Spinal cord (tissue), 10 donors: ENCODE data around the gene CTDP1. TPM values are rescaled to one million over a fixed set of nuclear protein-coding genes. Genes with fewer than 3 reads are reported as not detected.

ENCODE experiments used
- DNase-seq, 6 donors: peaks; one replicate each; pipeline versions ENCODE4 v3.0.0 to v3.0.0-alpha.2; 2013 to 2015; ENCODE audit warnings: low spot score in 6 of 6, low read depth in 4 of 6
- H3K27ac ChIP-seq: one replicate; pipeline ENCODE4 v1.5.1; 2013; ENCODE audit warnings: low read depth, low read length, control low read depth
- H3K27me3 ChIP-seq: one replicate; pipeline ENCODE4 v1.6.1; 2013; ENCODE audit warnings: low read length; ENCODE audit not compliant: control insufficient read depth, insufficient read depth
- H3K36me3 ChIP-seq: one replicate; pipeline ENCODE4 v1.6.1; 2013; ENCODE audit warnings: low read length; ENCODE audit not compliant: control insufficient read depth, insufficient read depth
- H3K4me1 ChIP-seq: one replicate; pipeline ENCODE4 v1.6.1; 2013; ENCODE audit warnings: low read length; ENCODE audit not compliant: control insufficient read depth, insufficient read depth
- H3K4me3 ChIP-seq: one replicate; pipeline ENCODE4 v1.5.1; 2013; ENCODE audit warnings: low read depth, low read length, control low read depth
- H3K9me3 ChIP-seq: one replicate; pipeline ENCODE4 v1.6.1; 2013; ENCODE audit warnings: low read length; ENCODE audit not compliant: control insufficient read depth, insufficient read depth
- WGBS: methylation state at CpG from one replicate; pipeline ENCODE4 v1.1.5; 2013; ENCODE audit warnings: missing lambda C conversion rate; ENCODE audit not compliant: insufficient coverage; 5-methylcytosine and 5-hydroxymethylcytosine counted together
- polyA plus RNA-seq, 2 donors: library from polyadenylated mRNA; unstranded; fragments of 120-200 nt; gene quantifications; one replicate each; pipeline ENCODE4 v1.2.1, GENCODE V29; 2013; ENCODE audit not compliant: insufficient read length in 2 of 2
- total RNA-seq, 2 donors: library from RNA; depleted of rRNA in 1 of 2; stranded (reverse); fragments of 120-200 nt in 1 of 2; fragments of >200 nt in 1 of 2; gene quantifications; one replicate each; pipeline versions ENCODE4 v1.2.3 to v1.2.4, GENCODE V29; 2013 to 2014
- donor health status: healthy.

Gene CTDP1
- total and polyA plus RNA-seq, 4 donors = 11.3 to 16.2 (median 14.4) TPM

DNA sequence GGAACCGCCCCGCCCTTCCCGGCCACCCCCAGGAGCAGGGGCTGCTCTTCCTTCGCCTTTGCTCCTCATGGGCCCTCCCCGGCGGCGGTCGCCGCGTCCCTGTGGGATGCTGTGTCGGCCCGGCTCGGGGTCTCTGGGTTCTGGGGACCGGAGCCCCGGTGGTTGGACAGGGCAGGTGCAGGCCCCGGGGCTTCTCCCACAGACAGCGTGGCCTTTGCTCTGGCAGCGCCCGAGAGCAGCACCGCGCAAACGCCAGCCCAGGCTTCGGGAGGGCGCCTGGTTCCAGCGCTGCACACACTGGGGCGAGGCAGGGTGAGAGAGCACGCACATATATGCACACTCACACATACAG is 109.1 kb downstream of the CTDP1 start:
- Histone ChIP-seq H3K27me3 (peaks cover 29% of the 10 kb centered on the region), H3K36me3 (no peaks in the 10 kb centered on the region), H3K9me3 (no peaks in the 10 kb centered on the region), H3K27ac (no peak overlapping the region), H3K4me3 (no peak overlapping the region), H3K4me1 (peaks cover 27% of the 10 kb centered on the region)
- WGBS = 51% methylated on average over 25 of the region's 27 CpGs
- peak in 1 of 6 donors; percentile 25 for DNase-seq

DNA sequence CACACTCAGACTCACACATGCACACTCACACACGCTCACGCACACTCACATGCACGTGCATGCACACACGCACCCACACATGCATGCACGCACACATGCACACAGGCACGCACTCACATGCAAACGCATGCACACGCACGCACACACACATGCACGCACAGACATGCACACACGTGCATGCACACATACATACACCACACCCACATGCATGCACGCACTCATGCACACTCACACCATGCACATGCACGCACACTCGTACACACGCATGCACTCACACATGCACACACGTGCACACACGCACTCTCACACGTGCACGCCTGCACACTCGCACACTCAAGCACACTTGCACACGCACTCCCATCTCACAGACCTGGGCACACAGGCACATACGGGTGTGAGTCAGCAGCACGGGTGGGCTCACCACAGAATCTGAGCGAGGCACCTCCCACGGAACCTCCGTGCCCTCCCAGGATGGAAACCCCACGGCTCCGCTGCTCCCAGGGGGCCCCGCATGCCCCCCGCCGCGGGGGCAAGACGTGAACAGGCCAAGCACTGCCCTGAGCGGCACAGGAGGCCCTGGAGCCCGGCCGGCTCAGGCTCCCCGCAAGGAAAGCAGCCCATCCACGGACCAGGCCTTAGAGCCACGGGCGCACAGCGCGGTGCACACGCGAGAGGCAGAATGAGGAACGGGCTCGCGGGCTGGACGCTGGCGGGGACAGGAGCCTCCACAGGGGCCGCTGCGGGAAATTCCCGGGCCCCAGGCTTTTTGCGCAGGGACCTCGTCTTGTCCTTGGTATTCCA is 109.7 kb downstream of the CTDP1 start:
- H3K27me3 ChIP-seq = peaks cover 28% of the 10 kb centered on the region

DNA sequence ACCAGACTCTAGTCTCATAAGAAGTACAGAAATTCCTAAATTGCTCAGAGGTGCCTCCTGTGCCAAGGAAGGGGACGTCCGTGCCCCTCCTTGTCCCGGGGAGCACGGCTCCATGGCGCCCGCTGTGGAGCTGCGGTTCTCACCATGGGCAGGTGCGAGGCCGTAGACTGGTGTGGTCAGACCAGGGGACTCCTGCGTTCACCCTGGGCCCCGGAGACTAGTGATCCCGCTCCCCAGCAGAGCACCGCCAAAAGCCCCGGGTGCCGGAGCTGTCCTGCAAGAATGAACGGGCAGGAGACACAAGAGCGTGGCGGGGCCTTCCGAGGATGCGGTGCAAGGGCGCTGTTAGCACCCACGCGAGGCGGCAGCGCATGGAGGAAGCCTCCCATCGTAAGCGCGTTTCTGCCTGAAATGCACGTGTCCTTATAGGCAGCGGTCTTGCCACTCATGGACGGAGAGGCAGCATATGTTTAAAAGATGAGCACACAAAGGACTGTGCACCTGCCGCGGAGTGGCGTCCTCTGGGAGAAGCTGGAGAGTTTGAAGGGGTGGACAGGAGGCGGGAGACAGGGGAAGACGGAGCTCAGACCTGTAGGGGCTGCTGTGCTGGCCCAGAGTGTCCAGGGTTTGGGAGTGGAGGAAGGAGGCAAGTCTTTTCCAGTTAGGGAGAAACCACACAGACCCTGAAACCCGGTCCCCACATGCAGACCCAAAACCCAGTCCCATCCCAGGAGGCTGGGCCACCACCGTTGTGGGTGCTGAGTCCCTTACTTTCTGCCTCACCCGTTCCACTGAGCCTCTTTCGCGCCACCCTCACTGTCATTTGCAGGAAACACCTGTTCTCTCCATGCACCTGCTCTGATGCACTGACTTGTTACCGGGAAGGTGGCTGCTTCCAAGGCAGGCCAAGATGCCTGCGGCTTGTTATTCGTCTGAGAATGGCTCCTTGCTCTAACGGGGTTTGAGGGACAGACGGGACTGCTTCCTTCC is 110.6 kb downstream of the CTDP1 start:
- no peak overlapping the region for H3K4me3 ChIP-seq
- WGBS = 81% methylated on average over 46 of the region's 46 CpGs
- no peaks in the 10 kb centered on the region for H3K36me3 ChIP-seq
- H3K4me1 ChIP-seq = peaks cover 27% of the 10 kb centered on the region
- H3K9me3 ChIP-seq = no peaks in the 10 kb centered on the region
- DNase-seq = peak in 1 of 6 donors; percentile 21
- H3K27ac ChIP-seq = no peak overlapping the region
- peaks cover 26% of the 10 kb centered on the region for H3K27me3 ChIP-seq

More for the DNA sequence above, 109.7 kb downstream of the CTDP1 start:
- H3K4me1 ChIP-seq = peaks cover 27% of the 10 kb centered on the region
- H3K36me3 ChIP-seq = no peaks in the 10 kb centered on the region
- no peaks in the 10 kb centered on the region for H3K9me3 ChIP-seq
- no peak overlapping the region for H3K4me3 ChIP-seq
- 92% methylated on average over 54 of the region's 54 CpGs for WGBS
- no peak overlapping the region for H3K27ac ChIP-seq
- DNase-seq = no peak

DNA sequence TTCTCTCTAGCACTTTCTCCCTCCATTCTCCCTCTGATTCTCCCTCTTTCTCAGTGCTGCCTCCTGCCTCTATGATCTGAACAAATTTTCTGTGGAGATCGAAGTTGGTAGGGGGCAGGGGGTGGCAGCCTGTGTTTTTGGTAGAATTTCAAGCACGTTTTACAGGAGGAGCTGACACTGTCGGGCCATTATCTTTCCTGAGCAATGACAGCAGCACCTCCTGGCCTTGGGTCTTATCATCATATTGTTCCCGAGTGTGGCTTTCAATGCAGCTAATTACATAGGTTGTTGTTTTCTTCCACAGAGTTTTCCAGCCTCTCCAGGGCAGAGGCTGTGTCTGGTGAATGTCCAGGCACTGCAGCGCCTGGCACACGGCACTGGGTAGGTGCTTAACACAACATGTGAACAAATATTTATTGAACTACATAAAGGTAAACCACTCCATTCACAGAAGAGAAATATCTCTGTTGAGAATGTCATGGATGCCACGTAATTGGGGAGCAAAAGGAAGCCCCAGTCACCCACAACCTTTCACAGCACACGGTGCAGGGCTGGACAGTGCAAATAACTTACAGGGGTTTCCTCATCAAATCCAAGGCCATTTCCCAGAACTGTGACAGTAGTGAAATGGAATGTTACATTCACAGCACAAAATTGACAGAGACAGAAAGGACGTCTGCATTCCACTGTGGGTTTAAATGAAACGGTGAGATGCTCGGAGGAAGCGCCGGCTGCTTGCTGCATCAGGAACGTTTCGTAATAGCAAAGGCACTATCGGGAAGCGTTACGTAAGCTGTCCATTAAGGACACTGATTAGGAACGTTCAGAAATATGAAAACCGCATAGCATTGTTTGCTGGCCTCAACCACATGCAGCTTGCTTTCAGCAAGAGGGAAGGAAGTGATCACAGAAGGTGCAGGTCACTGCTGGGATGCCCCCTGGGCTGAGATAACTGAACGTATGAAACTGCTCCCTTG is 111.7 kb downstream of the CTDP1 start:
- Histone ChIP-seq H3K9me3 (no peaks in the 10 kb centered on the region), H3K27ac (no peak overlapping the region), H3K4me3 (no peak overlapping the region), H3K36me3 (no peaks in the 10 kb centered on the region), H3K27me3 (peaks cover 20% of the 10 kb centered on the region), H3K4me1 (peaks cover 27% of the 10 kb centered on the region)
- WGBS = 51% methylated on average over 15 of the region's 21 CpGs
- peak in 1 of 6 donors; percentile 68 for DNase-seq

DNA sequence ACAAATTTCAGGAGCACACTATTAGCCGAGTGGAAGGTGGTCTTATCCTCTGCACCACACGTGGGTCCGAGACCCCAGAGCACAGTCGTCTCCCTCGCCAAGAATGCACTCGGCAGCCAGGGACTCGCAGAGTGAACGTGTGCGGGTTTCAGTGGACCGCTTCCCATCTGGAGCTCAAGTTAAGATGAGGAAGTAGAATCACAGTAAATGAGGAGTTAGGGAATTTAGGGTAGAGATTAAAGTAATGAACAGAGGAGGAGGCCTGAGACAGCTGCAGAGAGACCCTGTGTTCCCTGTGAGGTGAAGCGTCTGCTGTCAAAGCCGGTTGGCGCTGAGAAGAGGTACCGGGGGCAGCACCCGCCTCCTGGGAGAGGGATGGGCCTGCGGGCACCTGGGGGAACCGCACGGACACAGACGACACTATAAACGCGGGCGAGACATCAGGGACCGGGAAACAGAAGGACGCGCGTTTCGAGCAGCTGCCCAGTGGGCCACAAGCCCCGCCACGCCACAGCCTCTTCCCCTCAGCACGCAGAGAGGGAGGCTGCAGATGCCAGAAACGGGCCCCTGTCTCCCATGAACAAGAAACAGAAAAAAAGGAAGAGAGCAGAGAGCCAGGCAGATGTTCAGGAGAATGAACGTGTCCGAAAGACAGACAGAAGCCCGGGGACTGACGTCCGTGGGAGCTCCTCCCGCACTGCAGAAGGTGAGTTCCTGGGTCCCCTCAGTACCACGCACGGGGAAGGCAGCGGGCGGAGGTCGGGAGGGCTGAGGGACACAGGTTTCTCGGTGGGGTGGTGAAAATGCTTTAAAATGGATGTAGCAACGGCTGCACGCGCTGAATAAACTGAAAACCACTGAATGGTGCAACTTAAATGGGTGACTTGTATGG is 112.7 kb downstream of the CTDP1 start:
- no peak overlapping the region for H3K27ac ChIP-seq
- H3K4me3 ChIP-seq = no peak overlapping the region
- peak in 1 of 6 donors; percentile 39 for DNase-seq
- H3K9me3 ChIP-seq = no peaks in the 10 kb centered on the region
- H3K4me1 ChIP-seq = peaks cover 35% of the 10 kb centered on the region
- peaks cover 24% of the 10 kb centered on the region for H3K27me3 ChIP-seq
- H3K36me3 ChIP-seq = no peaks in the 10 kb centered on the region
- WGBS = 84% methylated on average over 42 of the region's 46 CpGs

DNA sequence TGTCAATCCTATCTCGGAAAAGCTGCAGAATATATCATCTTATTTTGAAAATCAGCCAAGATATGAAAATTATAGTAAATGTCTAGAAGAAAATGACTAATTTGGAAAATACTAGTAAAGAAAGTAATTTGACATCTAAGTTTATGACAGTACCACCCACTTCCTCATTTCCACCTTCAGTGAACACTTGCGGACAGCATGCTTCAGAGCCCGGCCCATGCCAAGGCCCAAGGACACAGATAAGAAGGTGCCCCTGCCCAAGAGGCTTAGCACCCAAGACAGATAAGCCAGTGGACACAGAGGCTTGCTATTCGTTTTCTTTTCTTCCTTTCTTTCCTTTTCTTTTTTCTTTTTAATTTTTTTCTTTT is 113.4 kb downstream of the CTDP1 start:
- WGBS = 100% methylated on average over 2 of the region's 4 CpGs
- Histone ChIP-seq H3K27ac (no peak overlapping the region), H3K9me3 (no peaks in the 10 kb centered on the region), H3K36me3 (no peaks in the 10 kb centered on the region), H3K4me3 (no peak overlapping the region), H3K27me3 (peaks cover 23% of the 10 kb centered on the region), H3K4me1 (peaks cover 39% of the 10 kb centered on the region)
- no peak for DNase-seq

DNA sequence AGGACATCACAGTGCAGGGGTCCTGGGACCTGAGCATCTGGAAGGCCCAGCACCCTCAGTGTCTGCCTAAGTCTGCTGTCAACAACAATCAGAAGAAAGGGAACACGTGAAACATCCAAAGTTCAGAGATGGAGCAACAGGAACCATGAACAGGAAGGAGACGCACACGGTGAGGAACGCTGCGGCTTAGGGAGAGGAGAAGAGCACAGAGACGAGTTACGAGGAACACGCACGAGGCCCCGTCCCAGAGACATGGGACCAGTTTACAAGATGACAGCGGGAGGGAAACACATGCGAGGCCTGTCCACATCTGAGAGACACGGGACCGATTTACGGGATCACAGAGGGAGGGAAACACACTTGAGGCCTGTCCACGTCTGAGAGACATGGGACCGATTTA is 115.2 kb downstream of the CTDP1 start:
- Histone ChIP-seq H3K9me3 (no peaks in the 10 kb centered on the region), H3K36me3 (no peaks in the 10 kb centered on the region), H3K4me1 (peaks cover 40% of the 10 kb centered on the region), H3K4me3 (no peak overlapping the region), H3K27ac (no peak overlapping the region), H3K27me3 (peaks cover 30% of the 10 kb centered on the region)
- DNase-seq = no peak
- WGBS = 87% methylated on average over 17 of the region's 17 CpGs

DNA sequence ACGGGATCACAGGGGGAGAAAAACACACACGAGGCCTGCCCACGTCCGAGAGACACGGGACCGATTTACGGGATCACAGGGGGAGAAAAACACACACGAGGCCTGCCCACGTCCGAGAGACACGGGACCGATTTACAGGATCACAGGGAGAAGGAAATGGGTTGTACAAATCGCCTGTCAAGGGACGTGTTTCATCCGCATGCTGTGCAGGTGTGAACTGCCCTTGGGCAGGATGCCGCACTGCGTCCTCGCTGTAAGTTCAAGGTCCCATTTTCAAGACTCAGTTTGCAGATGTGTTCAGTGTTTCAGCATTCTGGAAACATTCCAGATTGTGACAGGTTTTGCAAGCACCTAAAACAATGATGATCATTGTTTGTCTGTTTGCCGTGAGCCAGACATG is 115.8 kb downstream of the CTDP1 start:
- H3K27ac ChIP-seq = no peak overlapping the region
- H3K27me3 ChIP-seq = peaks cover 36% of the 10 kb centered on the region
- no peak for DNase-seq
- H3K9me3 ChIP-seq = no peaks in the 10 kb centered on the region
- H3K36me3 ChIP-seq = peaks cover under 1% of the 10 kb centered on the region
- H3K4me1 ChIP-seq = peaks cover 40% of the 10 kb centered on the region
- H3K4me3 ChIP-seq = no peak overlapping the region
- 94% methylated on average over 19 of the region's 19 CpGs for WGBS
